Stimulated activated CD8-positive, alpha-beta memory T cell treated with anti-CD3 and anti-CD28 coated beads, Interleukin-12 subunit alpha, Interleukin-12 subunit beta, amount 100 ng/mL, for 4 hours (primary cell): ENCODE results near the gene COL8A1.
"Not testable (repeated sequence)": the region's sequence is repeated elsewhere in the genome, so short reads cannot be mapped to it uniquely, and the experiment has no call there.

Experiments used
- DNase-seq: peaks from one replicate; pipeline ENCODE4 v3.0.0-alpha.2; 2020; ENCODE audit warnings: low read depth

Gene COL8A1

DNA sequence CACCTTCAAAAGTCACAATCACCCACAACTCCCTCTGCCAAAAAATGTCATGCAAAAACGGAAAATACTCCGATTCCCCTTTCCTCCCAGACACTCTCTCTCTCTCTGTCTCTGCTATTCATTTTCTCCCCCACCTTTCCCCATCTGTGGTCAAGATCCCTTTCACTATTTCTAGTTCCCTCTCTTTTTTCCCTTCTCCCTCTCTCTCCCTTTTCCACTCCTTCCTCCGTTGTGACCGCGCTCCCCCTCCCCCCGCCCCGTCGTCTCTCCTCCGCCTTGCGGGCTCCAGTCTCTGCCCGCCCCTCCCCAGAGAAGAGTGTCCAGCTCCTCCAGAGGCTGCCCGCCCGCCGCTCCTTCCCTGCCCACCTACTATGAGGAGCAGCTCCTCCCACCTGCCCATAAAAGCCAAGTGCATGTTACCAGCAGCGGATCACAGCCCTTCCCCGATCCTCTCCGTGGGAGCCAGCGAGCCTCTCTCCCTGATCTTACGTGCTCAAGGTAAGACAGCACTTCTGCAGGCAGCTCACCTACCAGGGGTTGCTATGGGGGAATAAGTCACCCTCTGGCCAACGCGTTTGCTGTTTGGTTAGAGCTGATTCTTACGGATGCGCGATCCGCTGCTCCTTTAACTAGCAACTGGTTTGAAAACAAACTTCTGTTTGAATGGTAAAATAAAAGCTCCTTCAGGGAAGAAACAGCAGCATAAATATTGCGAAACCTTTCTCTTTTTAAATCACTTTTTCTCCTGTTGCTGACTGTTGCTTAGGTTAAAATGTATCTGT is at the start of gene COL8A1:
Gene COL8A1 (plus strand): TSS at position 428 of the 782 bp plus-strand sequence. CDS start 152,089 bp downstream, outside the sequence.
- no peak for DNase-seq

DNA sequence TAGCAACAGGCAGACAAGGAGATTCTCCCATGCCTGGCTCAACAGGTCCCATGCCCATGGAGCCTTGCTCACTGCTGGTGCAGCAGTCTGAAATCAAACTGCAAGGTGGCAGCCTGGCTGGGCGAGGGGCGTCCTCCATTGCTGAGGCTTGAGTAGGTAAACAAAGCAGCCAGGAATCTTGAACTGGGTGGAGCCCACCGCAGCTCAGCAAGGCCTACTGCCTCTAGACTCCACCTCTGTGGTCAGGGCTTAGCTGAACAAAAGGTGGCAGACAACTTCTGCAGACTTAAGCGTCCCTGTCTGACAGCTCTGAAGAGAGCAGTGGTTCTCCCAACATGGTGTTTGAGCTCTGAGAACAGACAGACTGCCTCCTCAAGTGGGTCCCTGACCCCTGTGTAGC is 49.2 kb upstream of the COL8A1 start:
- not testable (repeated sequence) for DNase-seq

DNA sequence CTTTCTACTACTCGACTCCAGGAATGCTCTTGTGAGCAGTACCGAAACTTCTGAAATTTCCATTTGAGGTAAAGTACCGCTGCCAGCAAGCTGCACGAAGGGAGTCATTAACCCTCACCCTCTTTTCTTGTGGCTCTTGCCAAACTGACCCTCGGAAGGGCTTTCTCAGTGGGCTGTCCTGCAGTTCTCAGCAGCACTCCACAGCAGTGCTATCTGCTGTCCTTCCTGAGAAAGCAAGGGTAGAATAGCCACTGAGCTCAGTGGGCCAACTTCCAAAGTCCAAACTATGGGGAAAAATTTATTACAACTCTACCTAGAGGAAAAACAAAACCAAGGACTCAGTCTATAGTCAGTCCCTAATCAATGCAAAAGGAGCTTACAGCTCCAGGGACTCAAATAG is 38.5 kb upstream of the COL8A1 start:
- DNase-seq = no peak

DNA sequence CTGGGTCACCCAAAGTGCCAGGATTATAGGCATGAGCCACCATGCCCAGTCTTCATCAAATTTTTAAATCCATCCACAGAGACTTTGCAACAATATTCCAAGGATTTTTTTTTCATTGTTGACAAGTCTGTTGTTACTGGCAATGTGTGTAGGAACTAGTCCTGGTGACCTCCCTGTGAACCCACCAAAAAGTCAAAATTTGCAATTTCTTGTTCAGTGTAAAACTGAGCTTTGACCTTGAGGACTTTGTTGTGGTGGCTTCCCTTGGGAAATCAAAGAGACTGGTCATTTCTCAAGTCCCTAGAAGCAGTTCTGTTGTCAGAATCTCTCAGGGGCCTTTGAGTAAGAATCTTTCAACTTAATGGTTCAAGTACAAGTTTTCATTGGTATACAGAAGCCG is 36.9 kb upstream of the COL8A1 start:
- no peak for DNase-seq

DNA sequence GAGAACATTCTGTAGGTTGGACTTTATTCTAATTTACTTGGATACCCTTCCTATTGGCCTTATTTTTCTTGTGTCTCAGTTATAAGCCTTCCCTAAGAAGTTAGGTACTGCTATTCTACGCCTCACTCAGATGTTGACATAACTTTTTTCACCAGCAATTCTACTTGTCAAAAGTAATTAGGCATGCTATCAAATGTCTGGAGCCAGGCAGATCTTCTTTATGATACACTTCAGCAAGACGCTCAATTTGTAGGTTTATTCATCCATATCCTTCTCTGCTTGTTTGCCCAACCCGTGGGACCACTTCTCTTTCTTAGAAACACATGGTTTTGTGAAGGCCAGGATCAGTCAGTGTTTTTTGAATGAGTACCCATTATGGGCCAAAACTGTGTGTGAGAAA is 36.2 kb upstream of the COL8A1 start:
- no peak for DNase-seq

DNA sequence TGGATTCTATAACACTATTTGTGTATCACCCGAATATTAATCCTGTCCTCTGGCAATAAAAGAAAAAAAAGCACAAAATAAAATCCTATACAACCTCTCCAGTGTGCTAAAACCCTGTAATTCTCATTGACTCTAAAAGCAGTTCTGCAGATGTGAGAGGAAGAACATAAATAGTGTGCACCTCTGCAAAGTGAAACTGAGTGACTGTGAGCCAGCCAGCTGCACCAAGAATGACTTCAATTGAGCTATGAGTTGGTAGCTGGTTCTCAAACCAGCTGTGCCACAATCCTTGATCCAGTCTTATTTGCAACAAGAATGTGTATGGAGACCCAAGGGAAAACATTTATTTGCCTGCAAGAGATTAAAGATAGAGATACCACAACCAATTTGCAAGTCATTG is 31.2 kb upstream of the COL8A1 start:
- DNase-seq = no peak

DNA sequence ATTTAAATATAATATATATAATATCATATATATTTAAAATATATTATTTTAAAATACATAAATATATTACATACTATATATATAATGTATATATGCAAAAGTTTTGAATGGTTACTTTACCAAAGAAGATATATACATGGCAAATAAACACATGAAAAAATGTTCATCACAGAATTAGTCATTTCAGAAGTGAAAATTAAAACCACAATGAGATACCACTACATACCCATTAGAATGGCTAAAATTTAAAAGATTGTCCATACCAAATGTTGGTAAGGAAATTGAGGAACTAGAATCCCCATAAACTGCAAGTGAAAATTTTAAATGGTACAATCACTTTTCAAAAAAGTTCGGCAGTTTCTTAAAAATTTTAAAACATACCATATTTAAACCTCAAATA is 23.6 kb upstream of the COL8A1 start:
- no peak for DNase-seq

DNA sequence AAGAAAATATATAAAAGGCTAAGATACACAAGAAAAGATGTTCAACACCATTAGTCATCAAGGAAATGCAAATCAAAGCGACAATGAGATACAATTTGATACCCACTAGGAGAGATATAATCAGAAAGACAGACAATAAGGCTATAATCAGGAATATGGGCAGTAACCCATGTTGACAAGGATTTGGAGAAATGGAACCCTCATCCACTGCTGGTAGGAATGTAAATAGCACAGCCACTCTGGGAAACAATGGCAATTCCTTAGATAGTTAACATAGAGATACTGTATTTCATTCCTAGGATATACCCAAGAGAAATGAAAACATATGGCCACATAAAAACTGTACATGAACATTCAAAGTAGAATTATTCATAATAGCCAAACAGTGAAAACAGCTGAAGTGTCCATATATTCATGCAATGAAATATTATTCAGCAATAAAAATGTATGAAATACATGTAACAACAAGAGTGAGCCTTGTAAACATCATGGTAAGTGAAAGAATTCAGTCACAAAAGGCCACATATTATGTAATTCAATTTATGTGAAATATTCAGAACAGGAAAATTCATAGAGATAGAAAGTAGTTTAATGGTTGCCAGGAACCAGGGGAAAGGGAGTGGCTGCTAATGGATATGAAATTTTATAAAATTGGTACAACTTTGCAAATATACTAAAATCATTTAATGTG is 18.2 kb upstream of the COL8A1 start:
- DNase-seq = no peak

DNA sequence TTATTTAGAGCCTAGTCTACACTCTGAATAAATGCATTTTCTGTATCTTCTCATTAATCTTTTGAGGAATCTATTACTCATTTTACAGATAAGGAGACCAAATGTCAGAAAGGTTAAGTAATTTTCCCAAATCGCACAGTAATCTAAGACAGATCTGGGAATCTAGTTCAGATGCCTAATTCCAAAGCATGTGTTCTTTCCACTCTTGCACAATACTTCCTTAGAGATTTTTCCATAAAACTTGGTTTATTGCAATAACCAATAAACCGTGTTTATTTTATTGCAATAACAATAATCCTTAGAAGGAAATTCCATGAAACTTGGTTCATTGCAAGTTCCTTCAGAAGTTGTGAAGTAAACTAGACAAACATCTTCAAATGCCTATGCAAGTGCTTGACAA is 17.4 kb upstream of the COL8A1 start:
- DNase-seq = no peak

DNA sequence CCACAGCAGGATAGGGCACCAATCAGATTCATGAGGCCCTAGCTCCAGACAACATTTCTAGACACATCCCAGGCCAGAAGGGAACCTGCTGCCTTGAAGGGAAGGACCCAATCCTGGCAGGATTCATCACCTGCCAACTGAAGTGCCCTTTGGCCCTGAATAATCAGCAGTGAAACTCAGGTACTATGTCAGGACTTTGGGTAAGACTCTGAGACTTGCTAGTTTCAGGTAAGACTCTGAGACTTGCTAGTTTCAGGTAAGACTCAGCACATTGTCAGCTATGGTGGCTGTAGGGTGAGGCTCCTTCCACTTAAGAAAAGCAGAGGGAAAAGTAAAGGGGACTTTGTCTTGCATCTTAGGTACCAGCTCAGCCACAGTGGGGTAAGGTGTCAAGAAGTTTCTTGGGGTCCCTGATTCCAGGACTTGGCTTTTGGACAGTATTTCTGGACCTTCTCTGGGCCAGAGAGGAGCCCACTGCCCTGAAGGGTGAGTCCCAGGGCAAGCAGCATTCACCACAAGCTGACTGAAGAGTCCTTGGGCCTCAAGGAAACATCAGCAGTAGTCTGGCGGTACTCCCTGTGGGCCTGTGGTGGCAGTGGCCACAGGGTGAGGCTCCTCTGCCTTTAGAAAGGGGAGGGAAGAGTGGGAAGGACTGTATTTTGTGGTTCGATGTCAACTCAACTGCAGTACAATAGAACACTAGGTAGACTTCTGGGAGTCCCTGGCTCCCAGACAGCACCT is 13.7 kb upstream of the COL8A1 start:
- no peak for DNase-seq

DNA sequence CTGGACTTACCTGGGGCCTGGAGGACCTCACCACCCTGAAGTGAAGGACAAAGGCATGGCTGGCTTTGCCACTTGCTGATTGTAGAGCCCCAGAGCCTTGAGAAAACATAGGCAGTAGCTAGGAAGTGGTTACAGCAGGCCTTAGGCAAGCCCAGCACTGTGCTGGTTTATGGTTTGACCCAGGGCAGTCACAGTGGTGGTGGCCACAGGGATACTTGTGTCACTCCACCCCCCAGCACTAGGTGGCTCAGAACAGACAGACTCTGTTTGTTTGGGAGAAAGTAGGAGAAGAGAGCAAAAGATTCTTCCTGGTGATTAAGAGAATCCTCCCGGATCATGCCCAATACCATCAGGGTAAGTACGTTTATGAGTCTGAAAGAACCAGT is 13.2 kb upstream of the COL8A1 start:
- DNase-seq = no peak

DNA sequence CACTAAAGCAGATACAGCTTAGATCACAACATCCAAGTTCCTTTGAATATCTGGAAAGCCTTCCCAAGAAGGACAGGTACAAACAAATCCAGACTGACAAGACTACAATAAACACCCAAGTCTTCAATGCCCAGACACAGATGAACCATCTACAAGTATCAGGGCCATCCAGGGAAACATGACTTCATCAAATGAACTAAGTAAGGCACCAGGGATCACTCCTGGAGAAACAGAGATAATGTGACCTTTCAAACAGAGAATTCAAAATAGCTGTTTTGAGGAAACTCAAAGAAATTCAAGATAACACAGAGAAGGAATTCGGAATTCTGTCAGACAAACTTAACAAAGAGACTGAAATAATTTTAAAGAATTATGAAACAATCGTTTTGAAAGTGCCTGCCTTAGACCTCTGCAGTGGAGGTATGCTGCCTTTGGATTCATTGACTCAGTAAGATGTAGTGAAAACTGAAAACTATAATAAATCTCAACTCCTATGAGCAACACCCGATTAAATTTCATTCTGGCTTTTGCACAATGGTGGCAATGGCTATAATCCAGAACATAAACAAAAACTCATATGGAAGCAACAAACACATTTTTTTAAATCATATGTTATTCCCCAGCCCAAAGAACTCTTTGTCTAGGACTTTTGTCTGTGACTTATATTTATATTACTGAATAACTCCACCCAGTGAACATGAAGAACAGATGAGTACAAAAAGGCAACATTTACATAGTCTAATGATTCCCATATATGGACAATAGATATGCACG is 12.6 kb upstream of the COL8A1 start:
- DNase-seq = no peak

DNA sequence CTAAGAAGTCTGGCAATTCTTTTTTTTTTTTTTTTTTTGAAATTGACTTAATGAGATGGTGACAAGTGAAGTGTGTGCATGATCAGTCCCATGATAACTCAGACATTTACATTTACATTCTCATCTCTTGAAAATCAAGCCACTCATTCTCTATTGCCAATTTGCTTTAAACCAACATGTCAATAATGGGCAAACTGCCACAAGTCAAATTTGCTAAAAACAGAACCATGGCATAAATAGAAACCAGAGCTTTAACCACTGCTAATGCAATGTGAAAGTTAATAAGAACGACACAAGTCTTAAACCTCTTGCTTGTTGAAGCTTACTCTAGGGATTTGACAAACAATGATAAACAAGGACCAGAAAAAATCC is 12.0 kb upstream of the COL8A1 start:
- no peak for DNase-seq

DNA sequence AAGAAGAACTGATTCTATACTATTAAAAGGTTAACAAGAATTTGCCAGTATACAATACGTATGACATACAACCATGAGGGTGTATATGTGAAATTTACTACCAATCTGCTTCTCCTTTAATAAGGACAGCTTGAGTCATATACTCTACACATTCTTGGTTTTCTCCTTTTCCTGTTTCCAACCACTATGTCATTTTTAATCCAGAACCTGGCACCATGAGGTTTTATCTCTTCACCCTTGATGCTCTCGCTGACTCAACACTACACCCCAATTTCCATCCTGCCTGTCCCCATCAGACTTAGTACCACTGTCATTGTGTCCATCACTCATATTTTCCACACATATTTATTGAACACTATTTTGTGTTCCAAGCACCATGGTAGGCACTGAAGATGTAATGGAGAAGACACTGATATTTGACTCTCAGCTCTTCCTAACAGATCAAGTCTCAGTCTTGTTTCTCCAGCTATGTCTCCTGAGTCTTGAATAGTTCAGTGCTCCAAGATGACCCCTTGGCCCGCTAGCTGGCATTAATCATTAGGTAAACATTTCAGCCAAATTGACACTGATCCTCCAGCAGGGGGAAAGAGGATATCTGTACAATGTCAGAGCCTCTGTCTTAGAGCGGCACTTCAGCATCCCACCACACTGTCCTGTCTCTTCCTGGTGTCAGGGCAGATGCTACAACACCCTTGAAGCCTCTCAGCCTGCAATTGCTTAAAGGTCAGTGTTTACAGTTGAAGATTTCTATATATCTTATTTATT is 11.2 kb upstream of the COL8A1 start:
- DNase-seq = no peak

DNA sequence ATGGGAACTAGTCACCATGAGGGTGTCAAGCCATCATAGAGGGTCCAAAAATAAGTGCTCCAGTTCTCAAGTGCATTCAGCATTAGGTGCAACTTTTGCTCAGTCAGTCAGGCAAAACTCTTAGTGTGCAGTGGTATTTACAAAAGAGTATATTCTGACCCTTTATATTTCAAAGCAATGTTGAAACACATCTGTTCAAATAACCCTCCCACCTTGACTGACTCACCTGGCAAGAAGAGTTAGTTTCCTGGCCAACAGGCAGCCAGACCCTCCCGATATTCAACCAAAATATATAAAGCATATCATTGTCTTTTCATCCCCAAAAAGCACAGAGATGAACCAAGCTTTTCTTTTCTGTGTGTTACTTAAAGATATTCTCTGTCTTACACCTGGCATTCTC is 7.6 kb upstream of the COL8A1 start:
- DNase-seq = no peak

DNA sequence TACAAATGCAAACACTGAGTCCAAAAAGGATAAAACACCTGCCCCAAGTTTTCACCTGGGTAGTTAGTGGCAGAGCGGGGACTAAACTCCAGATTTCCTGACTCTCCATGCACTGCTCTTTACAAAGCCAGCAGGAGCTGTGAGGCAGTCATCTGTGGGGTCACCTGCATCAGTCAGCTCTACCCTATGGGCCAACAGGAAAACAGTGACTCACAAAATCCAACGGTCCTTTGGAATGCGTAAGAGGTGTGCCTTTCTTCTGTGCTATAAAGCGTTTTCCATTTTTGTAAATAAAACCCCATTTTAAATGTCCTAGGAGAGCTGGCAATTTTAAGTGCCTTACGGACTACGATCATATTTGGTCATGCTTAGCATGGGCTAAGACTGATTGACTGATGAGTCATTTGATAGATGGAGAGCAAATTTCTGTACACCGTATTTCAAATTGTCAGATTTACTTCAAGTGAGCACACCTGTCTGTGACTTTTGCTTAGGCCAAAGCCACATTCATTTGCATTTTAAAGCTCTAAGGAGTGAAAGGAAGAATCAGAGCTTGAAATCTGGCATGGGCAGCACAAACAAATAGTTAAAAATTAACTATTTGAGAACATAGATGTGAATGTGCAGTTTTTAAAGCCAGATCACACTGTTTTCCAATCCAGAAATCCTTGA is 4.4 kb upstream of the COL8A1 start:
- DNase-seq = no peak

DNA sequence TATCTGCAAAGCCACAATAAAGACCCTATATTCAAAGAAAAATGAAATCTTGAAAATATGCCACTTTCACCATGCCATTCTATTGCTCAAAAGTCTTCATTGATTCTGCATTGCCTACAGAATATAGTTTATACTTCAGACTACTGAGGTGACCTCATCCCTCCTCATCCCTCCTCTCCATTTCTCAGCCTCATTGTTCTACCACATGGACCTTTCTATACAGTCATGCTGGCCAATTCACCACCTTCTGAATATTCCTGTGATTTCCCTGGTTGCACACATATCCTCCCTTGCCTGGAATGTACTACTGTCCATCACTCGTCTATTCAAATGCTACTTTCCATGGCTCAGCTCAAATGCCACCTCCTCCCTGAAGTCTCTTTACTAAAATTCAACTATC is 3.5 kb upstream of the COL8A1 start:
- DNase-seq = no peak

DNA sequence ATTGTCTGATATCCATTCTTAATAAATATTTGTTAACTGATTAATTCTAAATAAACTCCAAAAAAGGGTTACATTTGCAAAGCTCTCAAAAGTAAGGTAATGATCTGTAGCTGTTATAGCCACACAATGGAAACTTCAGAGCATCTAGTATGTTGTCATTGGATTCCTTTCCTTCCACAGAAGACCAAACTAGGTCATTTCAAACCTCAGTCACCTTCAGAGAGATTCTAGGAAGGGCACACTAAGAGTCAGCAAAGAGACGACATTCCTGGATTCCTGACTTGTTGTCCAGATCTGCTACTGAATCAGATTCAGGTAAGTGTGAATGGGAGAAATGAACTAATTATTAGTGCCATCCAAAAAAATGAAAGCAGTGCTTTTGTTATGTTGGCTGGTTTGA is 3.0 kb upstream of the COL8A1 start:
- no peak for DNase-seq

DNA sequence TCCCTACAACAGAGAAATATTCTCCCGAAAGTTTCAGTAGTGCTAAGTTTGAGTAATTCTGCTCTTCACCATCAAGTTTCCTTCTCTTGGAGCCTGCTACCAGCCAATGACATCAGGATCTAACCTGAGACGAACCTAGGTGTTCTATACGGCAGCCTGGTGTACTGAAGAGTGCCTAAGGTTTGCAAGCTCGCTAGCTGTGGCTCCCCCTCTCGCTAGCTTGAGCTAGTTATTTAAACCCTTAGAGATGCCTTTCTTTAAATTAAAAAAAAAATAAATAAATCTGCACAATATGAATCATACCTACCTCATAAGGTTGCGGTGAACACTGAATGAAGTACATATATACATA is 1.4 kb upstream of the COL8A1 start:
- no peak for DNase-seq

DNA sequence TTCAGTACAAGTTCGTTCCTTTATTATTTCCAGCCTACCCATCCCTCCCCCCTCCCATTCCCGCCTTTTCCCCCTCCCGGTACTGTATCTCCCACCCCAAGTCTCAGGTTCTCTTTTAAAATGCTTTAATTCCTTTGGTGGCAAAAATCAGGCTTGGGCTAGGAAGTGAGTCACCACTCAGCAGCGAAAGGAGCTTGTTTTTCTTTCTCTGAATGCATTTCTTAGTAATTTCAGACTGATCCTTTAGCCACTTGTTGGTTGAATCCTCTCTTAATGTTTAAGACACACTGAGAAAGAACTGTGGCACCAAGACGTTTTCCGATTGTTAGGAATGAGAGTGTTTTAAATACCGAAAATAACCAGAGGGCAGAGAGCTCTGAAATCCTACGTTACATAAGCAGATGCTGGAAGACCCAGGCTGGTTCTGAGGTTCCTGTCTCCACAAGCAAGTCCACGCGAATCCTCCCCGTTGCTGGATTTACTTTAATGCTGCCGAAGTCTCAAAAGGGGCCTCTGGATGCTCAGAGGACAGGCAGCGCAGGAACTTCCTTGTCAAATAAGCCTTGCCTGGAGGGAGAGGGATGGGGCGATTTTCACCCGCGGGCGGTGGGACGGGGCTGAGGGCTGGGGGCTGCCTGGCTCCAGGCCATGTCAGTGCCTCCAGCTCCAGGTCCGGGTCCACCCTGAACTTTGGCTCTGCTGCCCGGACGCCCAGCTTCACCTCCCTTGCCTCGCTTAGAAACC is 854 bp upstream of the COL8A1 start:
- DNase-seq = no peak
